ENCODE data around the gene LPO.

DNA sequence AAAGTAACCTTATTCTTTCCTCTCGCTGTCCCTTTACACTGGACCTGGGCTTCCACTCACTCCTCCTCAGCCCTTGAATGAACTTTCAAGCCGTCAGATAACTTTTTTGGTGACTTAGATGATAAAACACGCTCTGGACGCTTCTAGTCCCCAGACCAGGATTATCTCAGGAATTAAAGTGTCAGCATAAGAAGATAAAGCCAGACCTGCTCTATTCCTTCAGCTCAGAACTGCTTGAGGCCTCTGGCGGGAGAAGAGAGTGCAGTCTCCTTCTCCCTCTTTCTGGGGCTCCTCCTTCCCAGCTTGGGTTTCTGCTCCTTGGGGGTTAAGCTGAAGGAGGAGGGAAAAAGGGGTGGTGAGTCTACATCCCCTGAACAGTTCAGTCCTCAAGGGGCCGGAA is 6.6 kb downstream of the LPO start:
- no peak for TF ChIP-seq POLR2A (IDR thresholded peaks at IDR 0.05; ENCODE audit: low read depth, low read length)
- TF ChIP-seq, protein P1, sequence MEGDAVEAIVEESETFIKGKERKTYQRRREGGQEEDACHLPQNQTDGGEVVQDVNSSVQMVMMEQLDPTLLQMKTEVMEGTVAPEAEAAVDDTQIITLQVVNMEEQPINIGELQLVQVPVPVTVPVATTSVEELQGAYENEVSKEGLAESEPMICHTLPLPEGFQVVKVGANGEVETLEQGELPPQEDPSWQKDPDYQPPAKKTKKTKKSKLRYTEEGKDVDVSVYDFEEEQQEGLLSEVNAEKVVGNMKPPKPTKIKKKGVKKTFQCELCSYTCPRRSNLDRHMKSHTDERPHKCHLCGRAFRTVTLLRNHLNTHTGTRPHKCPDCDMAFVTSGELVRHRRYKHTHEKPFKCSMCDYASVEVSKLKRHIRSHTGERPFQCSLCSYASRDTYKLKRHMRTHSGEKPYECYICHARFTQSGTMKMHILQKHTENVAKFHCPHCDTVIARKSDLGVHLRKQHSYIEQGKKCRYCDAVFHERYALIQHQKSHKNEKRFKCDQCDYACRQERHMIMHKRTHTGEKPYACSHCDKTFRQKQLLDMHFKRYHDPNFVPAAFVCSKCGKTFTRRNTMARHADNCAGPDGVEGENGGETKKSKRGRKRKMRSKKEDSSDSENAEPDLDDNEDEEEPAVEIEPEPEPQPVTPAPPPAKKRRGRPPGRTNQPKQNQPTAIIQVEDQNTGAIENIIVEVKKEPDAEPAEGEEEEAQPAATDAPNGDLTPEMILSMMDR (IDR thresholded peaks at IDR 0.05; ENCODE audit: extremely low read depth in 1 of 2, insufficient read depth in 1 of 2, low read depth in 1 of 2, low read length in 2 of 2), result no peak

Measured in endothelial cell of umbilical vein (primary cell).